ENCODE measurements around the gene CCSER1.
"Not testable (repeated sequence)": the region's sequence is repeated elsewhere in the genome, so short reads cannot be mapped to it uniquely, and the experiment has no call there.

The CCSER1 gene

GRCh38 chr4:90580326-90580725, 453.1 kb downstream of the CCSER1 start:
- DNase-seq, result no peak

DNA sequence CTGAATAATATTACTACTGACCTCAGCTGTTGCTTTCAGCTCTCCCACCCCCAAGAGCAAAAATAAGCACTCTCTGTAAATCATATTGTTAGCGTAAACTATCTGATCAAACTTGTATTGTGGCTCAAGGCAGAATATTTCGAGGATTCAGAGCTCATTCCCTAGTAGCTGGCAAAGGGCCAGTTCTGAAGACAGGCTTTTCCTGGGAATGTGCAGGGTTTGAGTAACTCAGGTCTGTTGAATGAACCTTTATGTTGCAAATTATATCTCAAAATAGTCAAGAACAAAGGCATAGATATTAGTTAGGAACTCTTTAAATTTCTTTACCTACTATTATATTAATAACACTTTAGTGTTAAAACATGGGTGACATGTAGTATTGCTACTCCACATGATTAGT, 454.9 kb downstream of the CCSER1 start:
- DNase-seq, result no peak

DNA sequence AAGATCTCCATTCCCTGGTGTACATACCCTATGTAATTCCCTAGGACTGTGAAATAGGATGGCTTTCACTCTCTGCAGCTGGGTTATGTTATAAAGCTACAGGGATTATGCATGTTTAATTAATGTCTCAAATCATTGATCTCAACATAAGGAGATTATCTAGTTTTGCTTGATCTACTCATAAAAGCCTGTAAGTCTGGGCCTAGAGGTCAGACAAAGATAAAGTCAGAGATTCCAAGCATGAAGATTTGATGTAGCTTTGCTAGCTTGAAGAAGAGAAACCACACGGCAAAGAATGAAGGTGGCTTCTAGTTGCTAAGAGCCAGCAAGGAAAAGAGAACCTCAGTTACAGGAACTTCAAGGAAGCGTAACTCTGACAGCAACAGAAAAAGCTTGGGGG, 456.9 kb downstream of the CCSER1 start:
- no peak for DNase-seq

DNA sequence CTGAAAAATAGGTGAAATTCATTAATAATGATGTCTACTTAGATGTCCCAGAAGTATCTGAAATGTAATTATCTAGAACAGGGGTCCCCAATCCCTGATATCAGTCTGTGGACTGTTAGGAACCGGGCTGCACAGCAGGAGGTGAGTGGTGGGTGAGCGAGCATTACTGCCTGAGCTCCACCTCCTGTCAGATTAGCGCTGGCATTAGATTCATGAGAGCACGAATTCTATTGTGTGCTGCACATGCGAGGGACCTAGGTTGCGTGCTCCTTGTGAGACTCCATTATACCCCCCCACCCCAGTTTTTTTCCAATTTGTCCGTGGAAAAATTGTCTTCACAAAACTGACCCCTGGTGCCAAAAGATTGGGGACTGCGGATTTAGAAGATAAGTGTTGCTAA, 458.8 kb downstream of the CCSER1 start:
- no peak for DNase-seq

- no peak for DNase-seq
Observed at GRCh38 chr4:90586799-90587198, 459.6 kb downstream of the CCSER1 start.

DNA sequence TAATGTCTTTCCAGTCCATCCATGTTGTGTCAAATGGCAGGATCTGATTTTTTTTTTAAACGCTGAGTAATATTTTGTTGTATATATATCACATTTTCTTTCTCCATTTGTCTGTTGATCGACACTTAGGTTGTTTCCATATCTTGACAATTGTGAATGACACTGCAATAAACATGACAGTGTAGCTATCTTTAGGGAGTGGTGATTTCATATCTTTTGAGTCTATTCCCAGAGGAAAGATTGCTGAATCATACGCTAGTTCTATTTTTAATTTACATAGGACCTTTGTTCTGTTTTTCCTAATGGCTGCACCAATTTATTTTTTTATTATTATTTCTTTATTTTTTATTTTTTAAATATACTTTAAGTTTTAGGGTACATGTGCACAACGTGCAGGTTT, 470.7 kb downstream of the CCSER1 start:
- DNase-seq, result no peak

GRCh38 chr4:90598741-90599140, 471.5 kb downstream of the CCSER1 start:
- no peak for DNase-seq

GRCh38 chr4:90602726-90603125, 475.5 kb downstream of the CCSER1 start:
- no peak for DNase-seq

DNA sequence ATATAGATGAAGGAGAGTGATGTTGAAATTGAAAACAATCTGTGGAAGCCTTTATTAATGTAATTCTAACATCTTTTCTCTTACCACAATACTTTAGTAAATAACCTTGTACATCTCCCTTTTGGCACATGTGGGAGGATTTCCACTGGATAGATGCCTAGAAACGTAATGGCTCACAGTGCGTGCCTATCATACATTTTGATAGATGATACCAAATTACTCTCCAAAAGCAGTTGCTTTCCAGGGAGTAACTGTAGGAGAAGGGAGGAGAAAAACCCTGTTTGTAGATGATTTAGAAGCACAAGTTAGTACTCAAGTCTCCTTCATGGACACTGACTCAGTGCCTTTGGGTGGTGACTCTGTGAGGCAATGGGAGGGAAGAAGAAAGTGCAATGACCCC, 476.3 kb downstream of the CCSER1 start:
- no peak for DNase-seq

DNA sequence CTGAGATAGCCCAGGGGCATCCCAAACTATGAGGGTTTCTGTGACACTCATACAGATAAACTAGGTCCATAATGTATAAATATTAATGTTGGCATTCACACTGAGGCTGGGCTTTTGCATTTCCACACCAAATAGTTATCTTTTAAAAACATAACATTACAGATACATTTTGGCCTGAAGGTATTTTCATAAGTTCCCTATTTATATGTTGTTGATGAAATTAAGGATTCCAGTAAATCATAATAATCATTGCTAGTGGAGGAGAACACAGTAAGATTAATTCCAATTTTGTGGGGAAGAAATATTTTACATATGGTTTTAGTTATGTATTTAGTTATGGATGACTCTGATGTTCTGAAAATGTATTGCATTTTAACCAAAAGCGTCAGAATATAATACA, 479.6 kb downstream of the CCSER1 start:
- no peak for DNase-seq

GRCh38 chr4:90614371-90614770, 487.2 kb downstream of the CCSER1 start:
- no peak for DNase-seq

DNA sequence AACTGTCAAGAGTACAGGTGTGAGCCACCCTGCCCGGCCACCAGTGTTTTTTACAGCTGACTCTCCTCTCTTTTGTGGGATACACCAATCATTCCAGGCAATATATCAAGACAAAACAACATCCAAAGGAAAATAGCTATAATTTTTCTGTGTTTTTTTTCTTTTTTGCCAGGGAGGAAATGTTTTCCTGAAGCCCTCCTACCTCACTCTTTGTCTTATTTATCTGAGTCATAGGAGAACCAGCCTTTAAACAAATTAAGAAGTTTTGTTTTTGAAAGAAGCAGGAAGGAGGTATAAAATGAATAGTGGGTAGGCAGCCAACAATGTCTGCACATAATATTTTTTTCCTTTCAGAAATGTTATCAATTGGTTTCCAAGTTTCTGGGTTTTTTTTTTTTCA, 493.9 kb downstream of the CCSER1 start:
- DNase-seq, result no peak

DNA sequence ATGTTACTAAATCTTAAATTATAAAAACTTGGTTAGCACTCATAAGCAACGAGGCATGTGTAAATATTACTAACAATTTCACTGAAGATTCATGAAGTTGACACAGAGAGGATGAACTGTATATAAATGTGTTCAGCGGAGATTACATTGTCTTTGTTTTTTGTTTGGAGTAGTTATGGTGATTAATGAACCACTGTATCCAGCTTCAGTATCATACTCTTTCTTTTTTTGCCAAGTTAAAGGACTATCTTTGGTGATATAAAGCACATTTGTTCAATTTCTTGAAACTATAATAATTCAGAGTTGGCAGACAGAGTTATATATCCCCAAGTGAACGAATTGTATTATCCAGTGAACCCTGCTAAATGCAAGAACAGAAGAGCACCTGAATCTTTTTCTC, 497.6 kb downstream of the CCSER1 start:
- DNase-seq, result no peak

GRCh38 chr4:90641861-90642599, 514.8 kb downstream of the CCSER1 start:
- no peak for DNase-seq

DNA sequence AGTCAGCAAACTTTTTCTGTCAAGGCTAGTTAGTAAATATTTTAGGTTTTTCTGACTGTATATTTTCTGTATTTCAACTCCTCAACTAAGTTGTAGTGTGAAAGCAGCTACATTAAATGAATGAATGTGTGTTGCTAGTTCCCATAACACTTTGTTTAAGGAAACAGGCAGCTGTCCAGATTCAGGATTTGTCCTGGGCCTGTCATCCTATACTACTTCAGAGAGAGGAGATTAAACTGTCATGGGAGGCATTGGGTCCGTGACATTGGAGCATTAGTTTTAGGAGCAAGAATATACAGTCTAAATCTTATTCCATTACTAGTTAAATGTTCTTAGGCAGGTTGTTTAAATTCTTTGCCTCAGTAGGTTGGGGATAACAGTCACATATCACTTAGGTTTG, 516.0 kb downstream of the CCSER1 start:
- no peak for DNase-seq

DNA sequence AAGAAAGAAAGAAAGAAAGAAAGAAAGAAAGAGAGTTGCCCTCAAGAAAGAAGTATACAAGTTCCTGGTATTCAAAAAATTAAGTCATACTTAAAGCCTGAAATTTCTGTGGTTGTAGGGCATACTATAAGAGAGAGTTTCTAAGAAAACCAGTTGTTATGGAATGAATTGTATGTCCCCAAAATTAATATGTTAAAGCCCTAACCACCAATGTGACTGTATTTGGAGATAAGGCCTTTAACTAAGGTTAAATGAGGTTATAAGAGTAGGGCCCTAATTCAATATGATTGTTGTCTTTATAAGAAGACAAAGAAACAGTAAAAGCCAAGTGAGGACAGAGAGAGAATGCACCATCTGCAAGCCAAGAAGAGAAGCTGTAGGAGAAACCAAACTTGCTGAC, 521.1 kb downstream of the CCSER1 start:
- DNase-seq, result no peak

- DNase-seq, result no peak
Observed at GRCh38 chr4:90648791-90649190, 521.6 kb downstream of the CCSER1 start.

- no peak for DNase-seq
Observed at GRCh38 chr4:90660672-90661071, 533.5 kb downstream of the CCSER1 start.

- DNase-seq, result no peak
Observed at GRCh38 chr4:90670183-90670582, 543.0 kb downstream of the CCSER1 start.

DNA sequence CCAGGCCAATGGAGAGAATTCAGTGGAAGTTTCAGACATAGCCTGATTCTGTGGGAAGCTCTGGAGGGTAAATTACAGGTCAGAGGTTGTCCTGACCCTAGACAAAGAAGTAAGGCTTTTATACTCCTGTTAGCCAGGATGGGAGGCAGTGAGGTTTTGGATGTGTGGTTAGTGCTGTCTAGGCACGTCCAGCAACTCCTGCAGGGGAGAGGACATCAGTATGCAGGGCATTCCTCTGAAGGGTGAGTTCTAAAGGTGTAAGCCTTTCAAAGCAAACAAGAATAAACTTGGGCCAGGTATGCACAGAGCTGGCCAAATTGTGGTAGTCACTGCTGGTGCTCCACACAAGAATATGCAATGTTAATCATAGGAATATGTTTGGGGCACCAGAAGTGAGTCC, 562.5 kb downstream of the CCSER1 start:
- no peak for DNase-seq

DNA sequence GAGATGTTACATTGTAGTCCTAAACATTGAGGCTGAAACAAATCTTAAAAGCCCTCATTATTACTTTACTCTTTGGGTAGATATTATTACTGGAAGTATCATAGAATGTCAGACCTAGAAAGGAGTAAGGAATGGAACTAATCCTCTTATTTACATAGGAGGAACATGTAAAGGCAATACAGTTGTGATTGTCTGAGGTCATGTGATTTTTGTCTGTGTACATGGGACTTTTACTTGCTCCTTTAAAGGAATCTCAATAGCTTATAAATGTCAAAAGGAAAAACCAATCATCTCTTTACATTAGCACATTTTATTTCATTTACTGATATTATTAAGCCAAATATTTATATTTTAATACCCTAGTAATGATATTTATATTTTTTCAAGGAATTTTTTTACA, 568.2 kb downstream of the CCSER1 start:
- no peak for DNase-seq

DNA sequence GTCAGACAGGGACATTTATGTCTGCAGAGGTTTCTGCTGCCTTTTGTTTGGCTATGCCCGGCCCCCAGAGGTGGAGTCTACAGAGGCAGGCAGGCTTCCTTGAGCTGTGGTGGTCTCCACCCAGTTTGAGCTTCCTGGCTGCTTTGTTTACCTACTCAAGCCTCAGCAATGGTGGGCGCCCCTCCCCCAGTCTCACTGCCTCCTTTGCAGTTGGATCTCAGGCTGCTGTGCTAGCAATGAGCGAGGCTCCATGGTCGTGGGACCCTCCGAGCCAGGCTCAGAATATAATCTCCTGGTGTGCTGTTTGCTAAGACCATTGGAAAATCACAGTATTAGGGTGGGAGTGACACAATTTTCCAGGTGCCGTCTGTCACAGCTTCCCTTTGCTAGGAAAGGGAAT, 578.3 kb downstream of the CCSER1 start:
- DNase-seq, result not testable (repeated sequence)

DNA sequence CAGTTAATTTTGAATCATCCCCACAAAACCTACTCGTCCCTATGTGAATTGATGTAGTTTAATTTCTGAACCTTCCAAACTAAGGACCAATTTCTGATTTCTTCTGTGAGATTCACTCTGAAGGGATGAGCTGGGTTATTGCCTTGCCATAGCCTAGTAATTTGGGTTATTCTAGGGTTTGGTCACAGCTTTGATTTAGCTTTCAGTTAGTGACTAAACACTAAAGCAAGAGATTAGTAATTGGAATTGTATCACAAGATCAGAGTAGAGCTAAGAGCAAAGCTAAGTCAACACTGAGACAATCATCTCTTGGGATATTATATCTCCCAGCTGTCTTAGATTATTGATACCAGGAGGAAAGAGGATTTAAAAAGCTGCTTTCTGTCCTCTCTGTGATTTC, 588.0 kb downstream of the CCSER1 start:
- no peak for DNase-seq

DNA sequence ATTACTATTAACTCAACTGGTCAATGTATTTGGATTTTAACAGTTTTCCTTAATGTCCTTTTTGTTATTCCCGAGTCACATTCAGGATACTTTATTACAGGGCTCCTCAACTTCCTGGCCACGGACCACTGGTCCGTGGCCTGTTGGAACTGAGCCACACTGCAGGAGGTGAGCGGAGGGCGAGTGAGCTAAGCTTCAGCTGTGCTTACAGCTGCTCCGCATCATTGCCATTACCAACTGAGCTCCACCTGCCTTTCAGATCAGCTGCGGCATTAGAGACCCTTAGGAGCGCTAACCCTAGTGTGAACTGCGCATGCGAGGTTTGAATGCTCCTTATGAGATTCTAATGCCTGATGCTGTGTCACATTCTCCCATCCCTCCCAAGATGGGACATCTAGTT, 591.7 kb downstream of the CCSER1 start:
- no peak for DNase-seq

DNA sequence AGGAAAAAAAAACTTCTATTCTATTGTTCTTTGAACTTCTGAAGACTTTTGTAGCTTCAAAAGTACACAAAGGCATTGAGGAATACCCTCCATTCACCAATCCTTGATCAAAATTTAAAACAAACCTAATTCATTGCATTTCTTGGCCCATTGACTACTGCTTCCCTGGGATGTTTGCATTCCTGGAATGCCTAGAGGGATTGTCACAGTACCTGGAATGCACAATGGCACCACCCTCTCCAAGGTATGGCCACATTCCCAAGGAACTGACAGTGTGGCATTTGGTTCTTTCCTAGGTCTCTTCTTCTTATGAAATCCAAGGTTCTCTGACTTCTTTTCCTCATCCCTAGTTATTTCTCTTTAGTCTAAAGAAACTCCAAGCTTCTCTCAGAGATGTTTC, 600.7 kb downstream of the CCSER1 start:
- DNase-seq, result no peak

- DNase-seq, result no peak
Observed at GRCh38 chr4:90730752-90731151, 603.6 kb downstream of the CCSER1 start.
